Duodenal mucosa (tissue), 2 donors: Measurements from ENCODE around the gene NTRK3.

Source experiments
- H3K27ac ChIP-seq: one replicate; pipeline ENCODE4 v1.7.0; 2013; ENCODE audit warnings: low read depth, low read length
- H3K27me3 ChIP-seq, 2 donors: one replicate each; pipeline ENCODE4 v1.7.0; 2013; ENCODE audit warnings: low read length in 2 of 2, control low read depth in 1 of 2; ENCODE audit not compliant: insufficient read depth in 2 of 2, control insufficient read depth in 1 of 2
- H3K36me3 ChIP-seq, 2 donors: one replicate each; pipeline ENCODE4 v1.7.0; 2013; ENCODE audit warnings: low read length in 2 of 2, control low read depth in 1 of 2; ENCODE audit not compliant: insufficient read depth in 2 of 2, control insufficient read depth in 1 of 2
- H3K4me1 ChIP-seq, 2 donors: one replicate each; pipeline ENCODE4 v1.7.0; 2013; ENCODE audit warnings: low read length in 2 of 2, control low read depth in 1 of 2; ENCODE audit not compliant: insufficient read depth in 2 of 2, control insufficient read depth in 1 of 2
- H3K4me3 ChIP-seq, 2 donors: one replicate each; pipeline ENCODE4 v1.7.0; 2013; ENCODE audit warnings: low read length in 2 of 2, low read depth in 1 of 2
- H3K9ac ChIP-seq, 2 donors: one replicate each; pipeline ENCODE4 v1.7.0; 2013; ENCODE audit warnings: low read length in 2 of 2, low read depth in 1 of 2
- H3K9me3 ChIP-seq, 2 donors: one replicate each; pipeline ENCODE4 v1.7.0; 2013; ENCODE audit warnings: low read length in 2 of 2, control low read depth in 1 of 2; ENCODE audit not compliant: control insufficient read depth in 1 of 2

Gene NTRK3

DNA sequence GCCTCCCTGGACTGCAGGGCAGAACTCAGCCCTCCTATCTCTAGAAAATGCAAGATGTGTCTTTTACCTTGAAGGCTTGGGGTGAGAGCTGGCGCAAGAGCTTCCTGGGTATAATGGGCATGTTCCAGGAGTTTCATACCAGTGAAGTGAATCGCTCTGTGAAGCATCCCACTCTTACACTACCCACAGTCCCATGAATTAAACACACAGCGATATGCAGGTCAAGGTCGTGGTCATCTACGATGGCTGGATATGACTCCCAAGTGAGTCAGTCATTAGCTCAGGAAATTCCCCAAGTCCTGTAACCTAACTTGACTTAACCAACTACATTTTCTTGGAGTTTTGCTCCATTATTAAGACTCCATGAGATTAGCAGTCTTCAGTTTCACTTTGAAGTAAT lies 439.7 kb downstream of the NTRK3 start:
- H3K36me3 ChIP-seq: no peaks in the 10 kb centered on the region
- no peak overlapping the region for H3K27ac ChIP-seq
- H3K9me3 ChIP-seq: no peaks in the 10 kb centered on the region
- H3K4me1 ChIP-seq: no peaks in the 10 kb centered on the region
- H3K27me3 ChIP-seq: no peaks in the 10 kb centered on the region
- no peak overlapping the region for H3K4me3 ChIP-seq
- no peak overlapping the region for H3K9ac ChIP-seq

DNA sequence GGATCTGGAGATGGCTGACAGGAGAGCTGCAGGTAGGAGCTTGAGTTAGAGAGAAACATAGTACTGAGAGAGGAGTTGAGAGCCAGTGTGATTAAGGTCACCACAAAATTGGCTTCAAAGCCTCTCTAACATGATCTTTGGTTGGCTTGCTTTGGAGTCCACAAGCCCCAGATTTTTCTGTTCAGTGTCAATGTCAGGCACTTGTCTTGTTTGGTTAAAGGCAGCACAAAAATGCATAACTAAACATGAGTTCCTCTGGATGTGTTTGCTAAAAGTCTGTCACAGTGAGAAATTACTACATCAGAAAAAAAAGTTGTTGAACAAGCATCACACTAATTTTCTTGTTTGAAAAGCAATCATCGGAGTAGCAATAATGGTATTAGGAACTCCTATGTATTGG lies 440.5 kb downstream of the NTRK3 start:
- Histone ChIP-seq H3K4me1 (no peaks in the 10 kb centered on the region), H3K4me3 (no peak overlapping the region), H3K9me3 (no peaks in the 10 kb centered on the region), H3K9ac (no peak overlapping the region), H3K27me3 (no peaks in the 10 kb centered on the region), H3K27ac (no peak overlapping the region), H3K36me3 (no peaks in the 10 kb centered on the region)
